NCI-H748 (cell line): ENCODE data around the gene UCP3.

Experiments used
- DNase-seq: peaks from one replicate; lab custom pipeline; 2025; ENCODE audit not compliant: unreplicated experiment; lab: John Stamatoyannopoulos, UW

UCP3 gene

DNA sequence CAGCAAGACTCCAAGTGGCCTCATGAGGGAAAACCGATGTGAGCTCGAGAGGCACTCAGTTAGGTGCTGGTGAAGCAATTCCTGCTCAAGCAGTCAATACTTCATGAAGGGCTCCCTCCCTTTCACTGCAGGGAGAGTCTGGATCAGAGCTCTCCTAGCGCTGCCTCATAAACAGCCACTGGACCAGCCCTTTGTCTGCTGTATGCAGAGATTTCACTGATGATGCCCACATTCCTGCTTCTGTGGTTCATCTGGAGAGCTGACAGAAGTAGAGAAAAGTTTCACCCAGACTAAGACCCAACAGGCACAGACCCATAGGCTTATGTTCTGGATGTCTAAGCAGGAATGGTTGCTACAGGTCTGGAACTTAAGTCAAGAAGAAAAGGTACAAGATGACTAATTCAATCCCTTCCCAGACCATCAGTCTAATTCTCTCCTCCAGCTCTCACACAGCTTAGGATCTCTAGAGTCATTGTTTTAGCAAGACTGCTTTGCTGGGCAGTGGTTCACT is 30.3 kb downstream of the UCP3 start:
- DNase-seq: no peak

DNA sequence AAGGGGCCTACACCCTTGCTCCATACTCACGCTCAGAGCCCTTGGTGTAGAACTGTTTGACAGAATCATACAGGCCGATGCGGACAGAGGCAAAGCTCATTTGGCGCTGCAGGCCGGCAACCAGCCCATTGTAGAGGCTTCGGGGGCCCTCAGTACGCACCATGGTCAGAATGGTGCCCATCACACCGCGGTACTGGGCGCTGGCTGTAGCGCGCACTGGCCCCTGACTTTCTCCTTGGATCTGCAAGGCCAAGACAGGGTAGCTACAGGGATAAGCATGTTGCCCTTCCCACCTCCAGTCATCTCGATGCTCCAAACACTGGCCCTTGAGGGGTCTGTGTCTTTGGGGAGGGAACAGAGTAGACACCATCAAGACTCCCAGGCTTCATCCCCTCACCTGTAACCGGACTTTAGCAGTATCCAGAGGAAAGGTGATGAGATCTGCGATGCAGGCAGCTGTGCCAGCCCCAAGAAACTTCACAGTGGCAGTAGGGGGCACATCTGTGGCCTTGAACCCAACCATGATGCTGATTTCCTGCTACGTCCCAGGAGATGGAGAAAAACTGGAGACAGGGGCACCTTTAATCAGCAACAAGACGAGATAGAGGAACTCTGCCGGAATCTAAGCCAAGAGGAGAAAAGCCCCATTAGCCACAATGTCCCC is 30.9 kb downstream of the UCP3 start:
- DNase-seq: no peak

GRCh38 chr11:73976451-73977151 is 32.3 kb downstream of the UCP3 start:
- DNase-seq: no peak

DNA sequence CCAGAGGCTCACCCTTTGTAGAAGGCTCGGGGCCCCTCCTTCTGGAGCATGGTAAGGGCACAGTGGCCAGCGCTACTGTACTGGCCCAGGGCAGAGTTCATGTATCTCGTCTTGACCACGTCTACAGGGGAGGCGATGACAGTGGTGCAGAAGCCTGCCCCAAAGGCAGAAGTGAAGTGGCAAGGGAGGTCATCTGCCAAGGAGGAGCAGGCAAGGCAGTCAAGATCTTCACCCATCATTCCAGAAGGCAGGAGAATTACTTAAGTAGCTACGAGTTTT is 33.5 kb downstream of the UCP3 start:
- DNase-seq: no peak

DNA sequence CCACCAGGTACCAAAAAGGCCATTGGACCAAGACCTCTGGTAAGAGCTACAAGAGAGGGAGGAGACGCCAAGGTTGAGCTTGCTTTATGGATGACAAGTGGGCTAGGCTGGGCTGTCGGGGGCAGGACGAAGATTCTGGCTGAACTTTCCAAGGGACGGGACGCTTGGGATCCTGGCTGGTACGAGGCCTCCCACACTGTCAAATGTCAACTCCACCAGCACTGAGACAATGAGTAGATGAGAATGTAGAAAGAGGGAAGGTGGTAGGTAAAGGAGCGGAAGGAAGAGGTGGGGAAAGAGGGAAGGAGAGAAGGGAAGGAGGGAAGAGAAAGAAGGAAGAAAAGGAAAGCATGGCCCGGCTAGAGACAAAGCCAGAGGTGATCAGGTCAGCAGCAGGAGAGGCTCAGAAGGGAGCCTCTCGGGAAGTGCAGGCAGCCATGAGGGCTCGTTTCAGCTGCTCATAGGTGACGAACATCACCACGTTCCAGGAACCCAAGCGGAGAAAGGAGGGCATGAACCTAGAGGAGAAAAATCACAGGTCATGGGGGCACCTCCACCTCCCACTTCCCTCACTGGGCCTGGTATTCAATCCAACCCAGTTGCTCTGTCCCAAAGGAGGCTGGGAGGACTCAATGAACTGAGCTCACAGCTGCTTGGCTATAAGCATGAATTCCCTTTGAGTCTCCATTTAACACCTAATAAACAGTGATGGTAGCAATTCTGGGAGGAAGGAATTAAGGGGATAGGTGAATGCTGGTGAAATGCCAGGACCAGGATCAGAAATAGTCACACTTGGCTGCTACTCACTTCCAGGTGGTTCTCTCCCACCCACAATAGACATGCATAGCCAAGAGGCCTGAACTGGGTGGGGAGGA is 34.0 kb downstream of the UCP3 start:
- DNase-seq: no peak

DNA sequence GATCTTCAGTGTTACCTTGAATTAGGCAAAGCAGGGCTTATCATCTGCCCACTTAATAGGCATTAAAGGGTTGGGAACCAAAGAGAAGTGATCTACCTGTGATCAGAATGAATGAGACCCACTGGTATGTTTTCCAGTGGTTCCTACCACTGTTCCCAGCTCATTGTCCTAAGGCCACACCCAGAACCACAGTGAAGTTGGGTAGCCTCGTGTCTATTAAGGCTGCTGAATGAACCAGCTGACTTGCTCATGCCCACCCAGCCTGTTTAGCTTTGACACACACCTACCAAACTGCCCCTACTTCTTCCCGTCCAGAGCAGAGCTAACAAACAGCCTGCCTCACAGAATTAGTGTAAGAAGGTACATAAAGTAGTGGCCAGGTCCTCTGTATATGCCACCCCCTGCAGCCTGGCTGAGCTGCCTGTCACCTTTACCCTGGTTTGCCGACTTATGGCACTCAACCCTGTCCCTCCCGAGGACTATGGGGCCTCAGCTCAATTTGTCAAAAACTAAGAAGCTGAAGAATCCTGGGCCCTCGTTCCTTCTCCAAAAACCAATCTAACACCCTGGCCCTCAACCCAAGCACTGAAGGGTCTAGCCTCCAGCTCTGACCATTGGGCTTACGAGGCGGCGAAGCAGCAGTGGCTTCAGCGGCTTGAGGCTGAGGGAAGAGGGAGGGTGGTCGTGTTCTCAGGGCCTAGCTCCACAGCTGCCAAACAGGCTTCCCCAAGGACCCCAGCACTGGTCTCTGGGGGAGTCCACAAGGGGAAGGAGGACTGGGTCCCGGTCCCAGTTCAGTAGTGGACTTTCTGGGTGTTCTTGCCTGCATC is 36.0 kb downstream of the UCP3 start:
- DNase-seq: no peak

GRCh38 chr11:73972187-73972586 is 36.7 kb downstream of the UCP3 start:
- no peak for DNase-seq

DNA sequence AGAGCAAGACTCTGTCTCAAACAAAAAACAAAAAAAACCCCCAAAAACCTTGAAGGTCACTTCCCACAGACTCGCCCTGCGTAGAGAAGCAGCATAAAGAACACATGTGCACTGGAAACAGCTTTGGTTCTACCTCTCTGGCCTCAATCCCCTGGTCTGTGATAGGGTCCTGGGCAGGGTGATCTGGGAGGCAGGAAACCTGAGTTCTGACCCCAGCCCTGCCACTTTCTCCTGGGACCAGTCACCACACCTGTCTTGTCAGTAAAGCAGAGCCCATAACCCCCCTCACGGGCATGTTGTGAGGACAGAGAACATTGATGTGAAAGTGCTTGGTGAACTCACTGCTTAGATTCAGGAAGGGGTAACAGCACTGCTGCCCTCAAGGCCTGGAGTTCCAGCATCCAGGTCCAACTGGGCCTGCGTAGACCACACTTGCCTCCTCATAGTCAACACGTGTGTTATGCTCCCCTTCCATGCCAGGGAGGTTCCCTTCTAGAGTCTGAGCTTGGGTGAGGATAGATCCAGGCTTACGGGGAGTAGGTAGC is 37.6 kb downstream of the UCP3 start:
- no peak for DNase-seq

DNA sequence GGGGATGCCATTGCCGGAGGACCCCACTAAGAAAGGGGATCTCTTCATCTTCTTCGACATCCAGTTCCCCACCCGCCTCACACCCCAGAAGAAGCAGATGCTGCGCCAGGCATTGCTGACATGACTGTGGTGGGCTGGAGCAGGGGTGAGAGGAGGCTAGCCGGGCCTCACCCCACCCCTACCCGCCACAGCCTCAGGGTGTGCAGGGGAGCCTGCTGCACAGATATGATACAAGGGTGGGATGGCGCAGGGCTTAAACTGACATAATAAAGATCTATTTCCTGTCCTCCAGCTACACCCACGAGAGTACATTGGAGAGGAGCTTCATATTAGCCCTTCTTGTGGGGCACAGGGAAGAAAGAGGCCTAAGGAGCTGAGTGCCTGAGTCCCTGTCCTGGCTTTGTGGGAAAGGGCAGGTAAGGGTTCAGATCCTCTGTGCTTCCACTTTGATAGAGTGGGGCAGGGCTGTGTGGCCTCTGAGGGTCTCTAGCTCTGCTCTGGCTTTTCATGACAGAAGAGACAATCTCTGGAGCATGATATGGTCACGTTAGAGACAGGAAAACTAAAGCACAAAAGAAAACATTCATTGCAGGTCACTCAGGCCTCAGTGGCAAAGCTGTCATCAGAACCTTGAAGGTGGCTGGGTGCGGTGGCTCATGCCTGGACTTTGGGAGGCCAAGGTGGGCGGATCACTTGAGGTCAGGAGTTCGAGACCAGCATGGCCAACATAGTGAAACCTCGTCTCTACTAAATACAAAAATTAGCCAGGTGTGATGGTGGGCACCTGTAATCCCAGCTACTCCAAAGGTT is 38.7 kb downstream of the UCP3 start:
- no peak for DNase-seq

DNA sequence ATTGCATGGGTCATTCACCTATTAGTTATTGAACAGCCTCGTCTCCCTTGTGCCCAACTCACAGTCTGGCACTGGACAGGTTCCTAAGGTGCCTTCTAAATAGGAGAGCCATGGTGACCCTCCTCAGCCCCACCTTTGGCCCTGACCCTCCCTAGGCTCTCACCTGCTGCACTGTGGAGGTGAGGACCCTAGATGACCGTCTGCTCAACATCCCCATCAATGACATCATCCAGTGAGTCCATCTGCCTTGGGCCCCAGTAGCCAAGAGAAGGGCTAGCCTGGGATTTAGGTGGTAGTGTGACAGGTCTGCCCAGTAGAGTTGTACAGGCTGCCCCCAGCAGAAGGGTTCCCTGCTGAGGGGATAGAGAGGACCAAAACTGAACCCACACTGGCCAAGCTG is 39.8 kb downstream of the UCP3 start:
- DNase-seq: no peak

GRCh38 chr11:73968356-73968966 is 40.4 kb downstream of the UCP3 start:
- DNase-seq: no peak

DNA sequence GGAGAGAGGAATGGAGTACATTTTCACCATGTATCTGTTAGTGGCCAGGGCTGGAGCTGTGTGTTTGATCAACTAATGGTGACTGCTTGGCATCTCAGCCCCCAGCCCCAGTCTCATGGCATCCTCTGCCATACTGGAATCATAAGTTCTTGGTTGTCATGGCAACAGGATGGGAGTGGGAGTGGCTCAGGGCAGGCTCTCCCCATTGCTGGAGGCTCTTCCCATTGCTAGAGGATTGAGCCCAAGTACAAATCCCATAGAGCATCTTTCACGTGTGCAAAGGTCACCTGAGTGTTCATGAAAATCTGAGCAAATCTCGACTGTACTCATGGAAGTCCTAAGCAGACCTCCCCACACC is 43.1 kb downstream of the UCP3 start:
- DNase-seq: peak; percentile 27

- no peak for DNase-seq
Measured at GRCh38 chr11:73965076-73965763, 43.7 kb downstream of the UCP3 start.

- DNase-seq: no peak
Measured at GRCh38 chr11:73963861-73964260, 45.0 kb downstream of the UCP3 start.

DNA sequence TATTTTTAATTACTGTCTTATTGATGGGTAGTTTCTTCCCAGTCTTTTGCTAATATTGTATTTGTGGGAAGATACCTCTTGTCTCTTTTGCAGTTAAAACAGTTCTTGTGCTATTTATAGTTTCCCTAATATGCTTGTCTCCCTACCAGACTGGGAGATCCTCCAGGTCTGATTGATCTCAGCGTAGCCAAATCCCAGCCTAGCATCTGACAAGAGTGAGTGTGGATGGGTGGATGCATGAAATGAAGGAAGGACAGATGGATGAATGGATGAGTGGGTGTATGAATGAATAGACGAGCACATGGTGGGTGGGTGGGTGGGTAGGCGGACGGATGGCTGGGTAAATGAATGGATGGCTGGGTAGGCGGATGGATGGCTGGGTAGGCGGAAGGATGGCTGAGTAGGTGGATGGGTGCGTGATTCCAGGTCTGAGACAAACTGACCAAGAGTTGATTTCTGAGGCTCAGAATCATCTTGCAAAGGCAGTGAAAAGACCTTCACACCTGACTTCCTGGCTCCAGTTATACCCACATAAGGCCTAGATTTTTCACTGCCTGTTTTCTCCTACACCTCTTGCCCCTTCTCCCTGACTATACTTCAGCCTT is 46.7 kb downstream of the UCP3 start:
- DNase-seq: no peak

- no peak for DNase-seq
Measured at GRCh38 chr11:73961321-73961720, 47.6 kb downstream of the UCP3 start.

DNA sequence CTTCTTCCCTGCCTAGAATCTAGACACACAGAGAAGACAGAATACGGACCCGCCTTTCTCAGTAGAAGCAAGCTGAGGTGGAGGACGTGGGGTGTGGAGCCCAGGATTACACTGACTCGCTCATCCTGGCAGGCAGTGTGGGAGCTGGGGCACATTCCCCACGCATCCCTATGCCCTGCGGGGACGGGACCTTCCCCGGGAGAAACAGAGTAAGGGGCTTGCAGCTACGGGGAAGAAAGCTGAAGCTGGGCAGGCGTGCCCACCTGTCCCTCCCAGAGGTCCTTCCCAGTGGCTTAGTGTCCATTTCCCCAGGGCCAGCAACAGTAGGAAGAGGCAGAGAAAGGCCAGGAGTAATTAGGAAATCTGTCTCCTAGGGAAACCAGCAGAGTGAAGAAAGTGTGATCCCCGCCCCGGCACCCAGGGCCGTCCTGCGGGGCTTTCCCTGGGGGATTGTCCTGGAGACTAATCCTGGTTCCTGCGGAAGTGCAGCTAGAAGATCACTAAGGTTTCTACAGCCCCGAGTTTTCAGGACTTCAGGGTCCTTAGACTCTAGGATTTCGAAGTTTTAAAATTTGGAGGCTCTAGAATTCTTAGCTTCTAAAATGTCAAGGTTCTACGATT is 50.3 kb downstream of the UCP3 start:
- no peak for DNase-seq

DNA sequence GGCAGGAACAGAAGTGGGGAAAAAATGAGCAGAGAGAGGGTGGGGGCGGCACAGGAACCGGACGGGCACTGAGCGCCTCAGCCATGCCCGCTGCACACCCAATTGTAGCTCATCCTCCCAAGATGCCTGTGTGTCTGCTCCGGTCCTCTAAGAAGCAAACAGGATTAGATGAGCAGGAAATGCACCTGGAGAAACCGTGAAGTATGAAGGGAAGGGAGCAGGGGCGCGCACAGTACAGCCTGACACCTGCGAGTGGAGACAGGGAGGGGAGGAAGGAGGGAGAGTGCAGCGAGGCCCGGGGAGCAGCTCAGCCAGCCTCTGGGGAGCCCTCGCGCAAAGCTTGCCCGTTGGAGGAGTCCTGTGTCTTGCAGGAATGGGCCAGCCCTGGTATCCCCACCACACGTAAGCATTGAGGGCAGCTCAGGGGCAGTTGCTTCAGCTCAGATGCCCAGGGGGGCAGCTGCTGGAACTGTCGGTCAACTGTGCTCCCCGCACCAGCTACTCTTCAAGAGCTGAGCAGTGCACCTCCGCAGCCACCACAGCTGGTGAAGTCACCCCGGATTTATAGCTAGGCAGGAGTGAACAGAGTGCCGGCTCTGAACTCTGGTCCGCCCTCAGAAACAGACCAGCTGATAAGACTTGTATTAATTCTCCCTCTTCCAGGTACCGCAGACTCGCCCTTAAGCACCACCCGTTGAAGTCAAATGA is 51.1 kb downstream of the UCP3 start:
- no peak for DNase-seq
